NK-92 treated with Interleukin-12 subunit alpha and Interleukin-12 subunit beta, amount 100 ng/mL, for 24 hours (cell line): Measurements from ENCODE around the gene DISC1.
"Not testable (repeated sequence)": the region's sequence is repeated elsewhere in the genome, so short reads cannot be mapped to it uniquely, and the experiment has no call there.

Experiments used
- DNase-seq: peaks from one replicate; lab custom pipeline; 2025; lab: John Stamatoyannopoulos, UW

Gene DISC1

DNA sequence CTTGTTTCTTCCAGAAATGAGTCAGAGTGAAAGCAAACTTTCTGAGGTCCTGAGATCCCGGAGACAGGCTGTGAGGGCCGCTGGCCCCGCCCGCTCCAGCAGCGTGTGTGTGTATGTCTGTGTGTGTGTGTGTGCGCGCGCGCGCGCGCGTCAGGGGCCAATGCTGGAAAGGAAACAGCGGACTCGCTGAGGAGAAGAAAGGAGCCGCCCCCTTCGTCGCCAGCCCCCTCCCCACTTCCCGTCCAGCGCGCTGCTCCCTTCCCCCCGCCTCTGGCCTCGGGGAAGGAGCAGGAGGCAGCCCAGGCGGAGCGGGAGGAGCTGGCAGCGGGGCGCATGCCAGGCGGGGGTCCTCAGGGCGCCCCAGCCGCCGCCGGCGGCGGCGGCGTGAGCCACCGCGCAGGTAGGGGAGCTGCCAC is at the start of gene DISC1:
Gene DISC1, plus strand, starts transcription at position 256 of the 416 bp plus-strand sequence. Its CDS starts 78 bp downstream, at position 334.
- no peak for DNase-seq

DNA sequence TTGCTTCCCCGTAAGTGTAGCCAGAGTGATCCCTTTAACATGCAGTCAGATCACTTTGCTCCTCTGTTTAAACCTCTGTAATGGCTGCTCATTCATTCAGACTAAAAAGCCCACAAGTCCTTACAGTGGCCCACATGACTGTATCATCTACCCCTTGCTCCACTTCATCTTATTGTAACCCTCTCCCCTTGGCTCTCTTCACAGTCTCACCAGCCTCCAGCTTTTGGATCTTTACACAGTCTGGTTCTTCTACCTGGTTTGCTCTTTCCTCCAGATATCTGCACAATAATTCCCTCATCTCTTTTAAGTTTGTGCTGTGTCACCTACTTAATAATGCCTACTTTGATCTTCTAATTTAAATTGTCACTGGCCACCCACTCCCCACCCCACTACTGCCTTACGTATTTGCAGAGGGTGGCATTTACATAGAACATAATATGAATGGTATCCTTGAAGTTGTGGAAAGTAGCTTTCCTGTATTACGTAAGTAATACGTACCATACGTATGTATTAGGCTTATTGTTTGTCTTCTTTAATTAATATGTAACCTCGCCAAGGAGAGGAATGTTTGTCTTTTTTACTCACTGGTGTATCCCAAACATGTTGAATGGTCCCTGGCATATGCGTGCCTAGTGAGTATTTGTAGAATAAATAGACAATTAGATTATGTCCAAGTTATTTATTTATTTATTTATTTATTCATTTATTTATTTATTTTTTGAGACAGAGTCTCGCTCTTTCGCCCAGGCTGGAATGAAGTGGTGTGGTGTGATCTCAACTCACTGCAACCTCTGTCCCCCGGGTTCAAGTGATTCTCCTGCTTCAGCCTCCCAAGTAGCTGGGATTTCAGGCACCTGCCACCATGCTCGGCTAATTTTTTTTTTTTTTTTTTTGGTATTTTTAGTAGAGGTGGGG is 49.5 kb upstream of the DISC1 start:
- DNase-seq: no peak

DNA sequence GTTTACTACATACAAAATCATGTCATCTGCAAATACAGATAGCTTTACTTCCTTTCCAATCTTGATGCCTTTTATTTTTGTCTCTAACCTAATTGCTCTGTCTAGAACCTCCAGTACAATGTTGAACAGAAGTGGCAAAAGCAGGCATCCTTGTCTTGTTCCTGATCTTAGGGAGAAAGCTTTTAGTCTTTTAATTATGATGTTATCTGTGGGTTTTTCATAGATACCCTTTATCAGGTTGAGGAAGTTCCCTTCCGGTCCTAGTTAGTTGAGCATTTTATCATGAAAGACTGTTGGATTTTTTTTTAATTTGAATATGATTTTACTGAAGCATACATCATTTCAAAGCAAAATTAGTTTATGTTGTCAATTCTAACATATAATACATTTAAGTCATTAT is 45.7 kb upstream of the DISC1 start:
- no peak for DNase-seq

DNA sequence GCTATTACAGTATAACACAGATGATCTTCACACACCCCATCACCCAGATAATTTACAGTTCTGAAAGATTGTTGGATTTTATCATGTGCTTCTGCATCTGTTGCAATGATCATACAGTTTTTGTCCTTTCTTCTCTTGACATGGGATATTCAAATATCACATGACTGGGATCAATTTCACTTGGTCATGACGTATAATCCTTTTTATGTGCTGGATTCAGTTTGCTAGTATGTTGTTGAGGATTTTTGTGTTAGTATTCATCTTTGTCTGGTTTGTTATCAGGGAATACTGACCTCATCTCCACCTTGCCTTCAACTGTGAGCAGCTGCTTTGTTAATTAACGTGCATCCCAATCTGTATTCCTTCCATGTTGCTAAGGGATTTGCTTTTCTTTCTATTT is 44.7 kb upstream of the DISC1 start:
- no peak for DNase-seq

DNA sequence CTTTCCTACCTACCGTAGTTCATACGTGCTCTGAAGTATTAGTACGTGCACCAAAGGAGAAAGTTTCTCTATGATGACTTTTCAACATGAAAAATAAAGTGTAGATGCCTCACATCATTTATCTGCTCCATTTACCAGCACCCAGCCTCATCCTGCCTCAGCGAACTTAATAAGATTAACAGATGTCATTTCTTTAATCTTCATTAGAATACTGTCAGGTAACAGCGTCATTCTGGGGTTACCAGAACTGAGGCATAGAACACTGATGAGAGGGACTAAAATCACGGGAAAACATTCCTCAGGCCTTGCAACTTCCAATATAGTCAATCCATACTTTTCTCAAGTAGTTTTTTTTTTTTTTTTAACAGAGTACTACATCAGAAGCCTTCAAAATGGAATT is 43.2 kb upstream of the DISC1 start:
- no peak for DNase-seq

DNA sequence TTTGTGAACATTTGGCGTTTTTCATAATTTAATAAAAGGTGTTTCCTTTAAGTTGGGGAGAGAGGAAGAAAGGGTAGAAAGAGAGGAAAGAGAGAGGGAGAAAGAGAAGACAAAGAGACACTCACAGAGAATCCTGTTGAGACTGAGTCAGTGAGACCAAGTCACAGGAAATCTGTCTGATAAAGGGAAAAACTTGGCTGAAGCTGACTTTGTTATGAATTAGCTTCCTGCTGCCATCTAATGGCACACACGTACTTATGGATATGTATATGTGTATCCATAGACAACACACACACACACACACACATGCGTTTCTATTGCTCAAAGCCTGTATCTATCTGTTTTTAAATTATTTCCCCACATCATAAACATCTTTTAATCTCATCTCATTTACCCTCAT is 42.5 kb upstream of the DISC1 start:
- DNase-seq: no peak

DNA sequence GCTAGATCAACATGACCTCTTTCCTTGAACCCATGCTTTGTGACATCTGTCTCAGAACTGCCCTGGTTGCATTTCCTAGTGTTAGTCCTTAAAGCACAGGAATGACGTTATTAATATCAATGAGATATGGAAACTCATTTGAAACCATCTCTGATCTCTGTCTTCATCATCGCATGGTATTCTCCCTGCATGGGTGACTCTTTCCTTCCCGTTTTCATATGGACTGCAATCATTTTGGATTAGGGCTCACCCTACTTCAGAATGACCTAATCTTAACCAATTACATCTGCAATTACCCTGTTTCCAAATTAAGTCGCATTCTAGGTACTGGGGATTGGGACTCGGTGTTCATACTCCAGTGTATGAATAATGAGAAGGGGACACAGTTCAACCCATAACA is 41.7 kb upstream of the DISC1 start:
- DNase-seq: no peak

DNA sequence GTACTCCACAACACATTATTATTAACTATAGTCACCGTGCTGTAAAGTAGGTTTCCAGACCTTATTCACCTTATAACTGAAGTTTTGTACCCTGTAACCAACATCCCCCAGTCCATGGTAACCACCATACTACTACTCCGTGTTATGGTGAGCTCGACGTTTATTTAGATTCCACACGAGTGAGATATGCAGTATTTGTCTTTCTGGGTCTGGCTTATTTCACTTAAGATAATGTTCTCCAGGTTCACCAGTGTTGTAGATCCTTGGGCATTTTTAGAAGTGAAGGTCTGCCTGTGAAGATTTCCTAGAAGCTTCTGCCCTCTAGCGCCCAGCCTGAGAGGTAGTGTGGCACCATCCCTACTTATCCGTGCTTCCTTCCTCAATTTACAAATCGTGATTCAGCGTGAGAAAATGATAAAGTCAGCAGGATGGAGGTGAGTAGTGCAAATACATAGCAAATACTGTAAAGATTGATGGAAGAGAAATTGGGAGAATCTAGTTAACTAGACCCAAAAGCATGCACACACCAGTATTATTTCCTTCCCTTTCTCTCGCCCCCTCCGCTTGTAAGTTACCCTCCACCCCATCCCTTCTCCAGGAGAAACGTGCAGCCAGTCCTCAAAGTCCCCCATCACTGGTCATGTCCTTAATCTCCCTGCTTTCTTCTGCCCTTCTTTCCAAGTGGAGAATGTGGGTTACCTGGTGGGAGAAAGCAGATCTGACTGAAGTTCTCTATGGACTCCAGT is 36.0 kb upstream of the DISC1 start:
- peak; percentile 15 for DNase-seq

DNA sequence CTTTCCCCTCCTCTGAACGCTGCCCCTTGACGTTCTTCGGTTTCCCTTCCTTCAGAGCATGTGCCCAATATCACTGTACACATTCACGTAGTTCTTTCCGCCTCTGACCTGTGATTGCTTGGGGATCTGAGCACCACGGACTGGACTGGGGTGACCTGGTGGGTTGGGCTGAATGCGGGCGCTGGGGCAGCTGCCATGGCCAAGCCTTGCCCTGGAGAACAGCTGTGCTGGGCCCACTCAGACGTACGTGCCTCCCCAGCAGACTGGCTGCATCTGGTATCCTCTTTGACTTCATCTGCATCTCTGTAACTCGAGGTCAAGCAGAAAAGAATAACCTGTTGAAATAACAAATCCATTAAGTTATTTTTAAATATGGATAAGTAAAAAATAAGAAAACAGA is 35.1 kb upstream of the DISC1 start:
- no peak for DNase-seq

DNA sequence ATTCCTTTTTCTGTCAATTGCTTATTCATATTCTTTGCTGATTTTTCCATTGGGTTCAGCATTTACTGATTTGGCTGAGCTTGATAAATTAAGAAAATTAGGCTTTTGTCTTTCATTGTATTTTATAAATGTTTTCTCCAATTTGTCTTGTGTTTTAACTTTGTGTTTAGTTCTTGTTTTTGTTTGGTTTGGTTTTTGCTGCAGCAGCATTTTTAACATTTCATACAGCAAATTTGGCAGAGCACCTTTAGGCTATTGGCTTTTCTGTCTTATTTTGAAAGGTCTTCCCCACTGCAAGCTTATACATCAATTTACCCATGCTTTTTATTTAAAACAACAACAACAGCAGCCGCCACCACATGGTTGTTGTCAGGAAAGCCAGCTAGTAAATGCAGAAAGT is 33.8 kb upstream of the DISC1 start:
- DNase-seq: no peak

DNA sequence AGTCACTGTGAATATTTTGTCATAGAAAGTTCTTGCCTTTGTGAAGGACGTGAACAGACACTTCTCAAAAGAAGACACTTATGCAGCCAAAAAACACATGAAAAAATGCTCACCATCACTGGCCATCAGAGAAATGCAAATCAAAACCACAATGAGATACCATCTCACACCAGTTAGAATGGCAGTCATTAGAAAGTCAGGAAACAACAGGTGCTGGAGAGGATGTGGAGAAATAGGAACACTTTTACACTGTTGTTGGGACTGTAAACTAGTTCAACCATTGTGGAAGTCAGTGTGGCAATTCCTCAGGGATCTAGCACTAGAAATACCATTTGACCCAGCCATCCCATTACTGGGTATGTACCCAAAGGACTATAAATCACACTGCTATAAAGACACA is 33.3 kb upstream of the DISC1 start:
- DNase-seq: not testable (repeated sequence)

DNA sequence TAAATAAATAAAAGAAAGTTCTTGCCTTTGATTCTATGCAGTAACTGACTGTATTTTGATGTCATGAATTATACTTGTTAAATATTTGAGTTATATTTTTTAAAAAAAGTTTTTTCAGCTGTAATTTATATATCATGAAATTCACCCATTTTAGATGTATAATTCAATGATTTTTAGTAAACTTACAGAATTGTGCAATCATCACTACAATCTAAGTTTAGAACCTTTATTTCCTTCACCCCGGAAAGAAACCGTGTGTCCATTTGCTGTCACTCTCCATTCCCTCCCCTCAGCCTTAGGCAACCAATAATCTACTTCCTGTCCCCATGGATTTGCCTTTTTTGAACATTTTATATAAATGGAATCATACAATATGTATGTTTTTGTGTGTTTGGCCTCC is 32.5 kb upstream of the DISC1 start:
- DNase-seq: no peak

DNA sequence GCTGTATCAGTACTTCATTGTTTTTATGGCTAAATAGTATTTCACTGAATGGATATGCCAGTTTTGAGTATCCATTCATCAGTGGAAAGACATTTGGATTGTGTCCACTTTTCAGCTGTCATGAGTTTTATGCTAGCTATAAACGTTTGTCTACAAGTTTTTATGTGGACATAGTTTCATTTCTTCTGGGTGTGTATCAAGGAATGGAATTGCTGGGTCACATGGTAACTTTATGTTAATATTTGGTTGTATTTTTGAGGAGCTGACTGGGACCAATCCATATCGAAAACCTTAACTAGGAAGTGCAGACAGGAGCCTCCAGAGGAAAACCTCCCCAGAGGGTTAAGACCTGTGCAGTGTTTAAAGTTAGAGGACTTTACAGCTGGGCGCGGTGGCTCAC is 31.8 kb upstream of the DISC1 start:
- DNase-seq: no peak

DNA sequence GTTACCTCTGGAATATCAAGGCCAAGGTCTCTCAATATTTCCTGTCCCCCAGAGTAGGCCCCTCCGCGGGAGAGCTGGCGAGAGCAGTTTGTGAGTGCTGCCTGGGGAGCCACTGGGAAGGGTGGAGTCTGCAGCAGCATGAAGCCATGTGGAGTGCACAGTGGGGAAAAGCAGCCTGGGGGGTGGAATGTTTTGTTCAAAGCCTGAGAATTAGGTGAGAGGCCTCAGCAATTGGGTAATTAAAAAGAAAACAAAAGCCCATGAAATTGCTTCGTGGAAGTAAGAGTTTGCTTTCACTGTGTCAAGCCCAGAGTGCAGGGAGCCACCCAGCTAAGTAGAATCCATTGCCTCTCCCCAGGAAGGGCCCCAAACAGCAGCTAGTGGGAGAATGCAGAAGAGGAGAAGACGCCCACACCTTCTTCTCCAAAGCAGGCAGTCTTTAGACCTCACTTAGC is 30.2 kb upstream of the DISC1 start:
- no peak for DNase-seq

DNA sequence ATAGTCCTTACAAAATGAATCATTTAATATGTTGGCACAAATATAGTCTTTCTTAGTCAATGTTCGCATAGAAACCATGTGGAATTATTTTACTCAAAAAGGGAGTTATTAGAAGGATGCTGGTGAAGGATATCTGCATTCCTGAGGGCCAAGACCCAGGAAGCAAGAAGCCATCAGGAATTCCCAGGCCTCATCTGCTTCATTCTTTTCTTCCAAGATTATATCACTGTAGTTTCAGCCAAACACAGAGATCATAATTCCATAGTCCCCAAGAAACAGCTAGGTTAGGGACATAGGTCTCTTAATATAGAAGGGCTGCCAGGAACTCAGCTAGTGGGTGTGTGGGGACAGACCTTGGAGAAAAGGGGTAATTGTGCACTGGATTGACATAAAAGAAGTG is 28.6 kb upstream of the DISC1 start:
- no peak for DNase-seq

DNA sequence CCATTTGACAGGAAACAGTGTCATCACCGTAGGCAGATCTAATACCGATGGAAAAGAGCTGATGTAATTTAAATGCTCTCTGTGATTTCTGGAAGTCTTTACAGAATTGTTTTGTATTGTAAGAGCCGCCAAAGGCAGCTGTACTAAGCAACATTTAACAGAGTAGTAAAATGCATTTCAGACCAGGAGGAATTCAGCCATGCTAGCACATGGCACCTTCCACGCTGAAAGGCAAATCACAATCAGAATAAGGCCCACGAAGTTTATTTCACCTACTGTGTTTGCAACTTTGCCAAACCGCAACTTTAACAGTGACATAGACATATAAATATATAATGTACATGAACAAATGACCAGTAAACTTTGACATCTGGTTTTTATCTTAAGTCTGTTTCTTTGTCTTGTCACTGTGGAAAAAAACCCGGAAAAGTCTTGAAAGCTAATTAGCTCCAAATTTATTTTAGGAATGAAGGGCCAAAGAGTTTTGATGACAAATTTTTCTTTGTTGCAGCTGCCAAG is 26.1 kb upstream of the DISC1 start:
- DNase-seq: no peak

DNA sequence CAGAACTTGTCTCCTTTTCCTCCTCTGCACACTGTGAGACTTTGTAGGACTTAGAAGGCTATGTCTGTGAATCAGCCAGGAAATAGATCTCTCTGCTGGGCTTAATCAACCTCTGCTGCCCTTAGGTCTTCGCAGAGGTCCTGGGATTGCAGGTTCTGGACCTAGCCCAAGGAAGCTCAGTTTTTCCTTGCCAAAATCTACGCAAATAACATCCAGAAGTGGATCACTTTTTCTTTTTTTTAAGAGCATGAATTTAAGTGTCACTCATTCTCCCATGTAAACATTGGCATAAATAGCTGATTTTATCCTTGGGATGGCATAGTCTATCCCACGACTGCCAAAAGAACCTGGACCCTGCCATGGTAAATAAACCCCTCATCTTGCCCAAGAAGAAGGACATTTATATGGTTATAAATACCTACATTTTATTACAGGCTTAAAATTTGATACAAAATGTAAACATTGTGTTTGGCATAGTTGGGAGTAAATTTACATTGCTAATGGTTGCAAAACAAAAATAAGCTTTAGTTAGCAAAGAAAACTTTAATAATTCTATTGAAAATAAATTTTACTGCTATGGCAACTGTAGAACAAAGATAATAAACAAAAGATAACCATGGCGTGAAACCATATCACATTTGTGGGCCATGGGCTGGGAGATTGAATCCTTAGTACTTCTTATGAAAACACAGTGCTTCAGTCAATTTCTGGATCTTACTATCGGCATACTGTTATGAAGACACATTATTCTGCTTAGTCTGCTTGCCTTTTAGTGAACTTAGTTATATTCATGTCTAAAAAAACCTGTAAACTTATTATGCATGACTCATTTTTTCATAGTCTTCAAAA is 24.5 kb upstream of the DISC1 start:
- DNase-seq: no peak

DNA sequence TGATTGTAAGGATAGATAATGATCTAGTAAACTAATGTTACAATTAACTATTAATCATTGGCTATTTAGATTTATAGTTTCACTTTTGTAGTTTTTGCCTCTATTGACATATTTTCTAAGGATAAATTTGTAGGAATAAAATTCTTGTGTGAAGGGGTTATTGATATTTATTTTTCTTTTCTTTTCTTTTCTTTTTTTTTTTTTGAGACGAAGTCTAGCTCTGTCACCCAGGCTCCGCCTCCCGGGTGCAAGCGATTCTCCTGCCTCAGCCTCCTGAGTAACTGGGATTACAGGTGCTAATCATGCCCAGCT is 24.0 kb upstream of the DISC1 start:
- DNase-seq: no peak

DNA sequence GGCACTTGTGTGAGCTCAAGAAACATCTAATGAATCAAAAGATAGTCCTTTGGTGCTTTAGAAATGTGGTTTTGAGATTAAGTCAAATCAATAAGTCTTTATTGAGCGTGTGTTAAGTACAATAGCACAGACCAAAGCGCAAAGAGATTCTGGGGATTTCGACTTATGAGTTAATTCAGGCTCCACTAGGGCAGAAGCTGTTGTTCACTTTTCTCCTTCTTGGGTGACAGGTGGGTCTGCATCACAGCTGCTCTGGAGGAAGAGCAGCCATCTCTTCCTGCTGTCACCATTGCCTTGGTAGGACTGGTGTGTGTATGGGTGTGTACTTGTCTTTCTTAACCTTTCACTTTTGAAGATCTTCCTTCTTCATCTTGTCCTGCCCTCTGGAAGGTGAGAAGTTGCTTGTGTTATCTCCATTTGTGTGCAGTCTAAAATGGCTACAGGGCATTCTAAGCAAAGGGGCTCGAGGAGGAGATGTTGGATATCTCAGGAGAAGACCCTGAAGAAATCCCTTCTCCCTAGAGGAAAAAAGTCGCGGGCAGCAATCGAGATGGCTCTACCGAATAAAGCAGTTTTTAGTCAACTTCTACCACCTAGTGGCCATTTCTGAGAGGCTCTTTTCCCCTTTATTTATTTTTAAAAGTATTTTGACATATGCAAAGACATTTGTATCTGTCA is 22.9 kb upstream of the DISC1 start:
- DNase-seq: peak; percentile 1

DNA sequence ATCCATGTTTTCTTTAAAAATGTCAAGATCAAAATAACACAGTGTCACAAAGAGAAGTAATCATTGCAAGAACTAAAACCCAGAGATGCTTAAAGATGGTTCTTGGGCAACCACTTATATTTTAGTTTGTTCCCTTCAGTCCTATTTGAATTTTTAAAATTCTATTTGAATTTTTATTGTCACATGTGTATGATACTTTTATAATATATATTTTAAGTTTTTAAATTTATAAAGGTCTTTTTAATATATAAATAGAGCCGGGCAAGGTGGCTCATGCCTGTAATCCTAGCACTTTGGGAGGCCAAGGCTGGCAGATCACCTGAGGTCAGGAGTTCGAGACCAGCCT is 22.3 kb upstream of the DISC1 start:
- DNase-seq: no peak

DNA sequence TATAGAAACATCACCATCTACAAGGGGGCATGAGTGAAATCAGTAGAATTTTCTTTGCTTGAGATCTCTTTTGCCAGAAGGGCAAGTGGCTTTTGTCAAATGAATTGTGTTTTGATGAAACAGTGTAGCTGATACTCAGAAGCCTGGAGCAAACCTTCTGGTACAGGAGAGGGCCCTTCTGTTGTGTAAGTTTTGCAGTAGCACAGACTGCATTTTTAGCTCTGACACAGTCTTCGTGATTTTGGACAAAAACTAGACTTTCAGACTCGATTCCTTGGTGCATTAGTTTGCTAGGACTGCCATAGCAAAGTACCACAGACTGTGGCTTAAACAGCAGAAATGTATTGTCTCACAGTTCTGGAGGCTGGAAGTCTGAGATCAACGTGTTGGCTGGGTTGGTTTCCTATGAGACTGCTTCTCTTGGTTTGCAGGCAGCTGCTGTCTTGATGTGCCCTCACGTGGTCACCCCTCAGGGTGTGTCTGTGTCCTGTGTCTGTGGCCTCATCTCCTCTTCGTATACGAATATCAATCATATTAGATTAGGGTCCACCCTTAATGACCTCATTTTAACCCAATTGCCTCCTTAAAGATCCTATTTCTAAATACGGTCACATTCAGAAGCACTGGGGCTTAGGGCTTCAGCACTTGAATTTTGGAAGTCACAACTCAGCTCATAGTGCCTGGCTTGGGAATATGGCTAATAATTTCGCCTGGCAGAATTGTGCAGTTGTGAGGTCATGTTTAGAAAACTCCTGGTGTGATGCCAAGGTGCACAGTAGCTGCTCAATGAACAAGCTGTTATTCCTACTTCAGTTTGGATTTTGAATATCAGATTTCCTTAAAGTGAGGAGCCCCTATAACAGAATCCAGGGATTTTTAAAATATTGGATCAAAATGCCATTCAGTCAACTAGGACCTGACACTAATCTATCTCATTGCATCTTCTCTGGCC is 21.2 kb upstream of the DISC1 start:
- DNase-seq: no peak
